HUES6 (cell line): Measurements from ENCODE around the gene KLC1.

Source experiments
- H3K27ac ChIP-seq: 2 replicates; pipeline ENCODE4 v1.7.0; 2013; ENCODE audit warnings: low read depth, mild to moderate bottlenecking, low read length, inconsistent platforms
- H3K27me3 ChIP-seq: 2 replicates; pipeline ENCODE4 v1.6.1; 2013; ENCODE audit warnings: low read length; ENCODE audit not compliant: control insufficient read depth, insufficient read depth
- H3K36me3 ChIP-seq: 2 replicates; pipeline ENCODE4 v1.6.1; 2013; ENCODE audit warnings: low read length; ENCODE audit not compliant: control insufficient read depth, insufficient read depth
- H3K4me1 ChIP-seq: 2 replicates; pipeline ENCODE4 v1.6.1; 2013; ENCODE audit warnings: low read length; ENCODE audit not compliant: control insufficient read depth, insufficient read depth
- H3K4me3 ChIP-seq: 2 replicates; pipeline ENCODE4 v1.5.1; 2013; ENCODE audit warnings: low read depth, low read length
- H3K9ac ChIP-seq: one replicate; pipeline ENCODE4 v1.6.1; 2013; ENCODE audit warnings: mild to moderate bottlenecking, low read length
- H3K9me3 ChIP-seq: 2 replicates; pipeline ENCODE4 v1.6.1; 2013; ENCODE audit warnings: low read depth, low read length; ENCODE audit not compliant: control insufficient read depth, insufficient read depth

Gene KLC1

DNA sequence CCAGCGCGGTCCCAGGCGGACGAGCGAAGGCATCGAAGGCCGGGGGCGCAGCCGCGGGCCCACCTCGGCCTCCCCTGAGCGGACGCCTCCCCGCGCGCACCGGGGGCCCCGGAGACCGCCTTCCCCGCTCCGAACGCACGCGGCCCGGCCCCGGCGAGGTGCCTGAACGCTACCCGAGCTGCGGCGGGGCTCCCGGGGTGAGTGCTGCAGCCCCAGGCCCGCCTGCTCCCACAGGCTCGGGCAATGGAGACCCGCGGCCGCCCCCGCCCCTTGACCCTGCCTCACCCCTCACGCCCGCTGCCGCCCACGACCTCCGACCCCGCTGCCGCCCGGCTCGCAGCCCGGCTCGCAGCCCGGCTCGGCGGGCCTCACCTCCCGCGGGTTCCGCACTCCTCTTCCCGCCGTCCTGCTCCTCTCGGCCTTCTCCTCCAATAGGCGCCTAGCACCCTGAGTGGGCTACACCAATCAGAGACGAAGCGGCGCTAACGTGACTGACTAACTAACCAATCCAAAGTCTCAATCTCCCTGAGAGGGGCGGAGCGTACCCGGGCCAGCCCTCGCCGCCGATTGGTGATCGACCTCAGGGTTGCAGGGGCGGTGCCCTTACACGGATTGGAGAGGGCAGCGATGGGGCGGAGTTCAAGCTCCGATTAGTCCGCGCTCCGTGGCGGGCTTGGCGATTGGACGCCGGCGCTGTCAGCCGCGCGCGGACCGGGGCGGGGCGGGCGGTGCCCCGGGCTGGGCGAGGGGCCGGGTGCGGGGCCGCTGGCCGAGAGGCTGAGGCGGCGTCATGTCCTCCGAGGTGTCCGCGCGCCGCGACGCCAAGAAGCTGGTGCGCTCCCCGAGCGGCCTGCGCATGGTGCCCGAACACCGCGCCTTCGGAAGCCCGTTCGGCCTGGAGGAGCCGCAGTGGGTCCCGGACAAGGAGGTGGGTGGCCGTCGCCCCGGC lies 86.3 kb downstream of the KLC1 start, which contains the start of the genes XRCC3 and ZFYVE21:
TSS of gene XRCC3 (minus strand) at position 400 of the 949 bp plus-strand sequence. CDS start 4,364 bp downstream, outside the sequence.
TSS of gene ZFYVE21 (plus strand) at position 759 of the 949 bp plus-strand sequence. CDS start at position 791, 32 bp downstream.
- H3K36me3 ChIP-seq = peaks cover 19% of the 10 kb centered on the region
- H3K4me3 ChIP-seq = peak within 1 kb of the TSS; percentile 79
- peak within 1 kb of the TSS; percentile 88 for H3K9ac ChIP-seq
- H3K4me1 ChIP-seq = peaks cover 35% of the 10 kb centered on the region
- H3K27me3 ChIP-seq = no peaks in the 10 kb centered on the region
- H3K27ac ChIP-seq = peak within 1 kb of the TSS; percentile 78; the same call in 1 of the 2 replicates
- H3K9me3 ChIP-seq = no peaks in the 10 kb centered on the region

DNA sequence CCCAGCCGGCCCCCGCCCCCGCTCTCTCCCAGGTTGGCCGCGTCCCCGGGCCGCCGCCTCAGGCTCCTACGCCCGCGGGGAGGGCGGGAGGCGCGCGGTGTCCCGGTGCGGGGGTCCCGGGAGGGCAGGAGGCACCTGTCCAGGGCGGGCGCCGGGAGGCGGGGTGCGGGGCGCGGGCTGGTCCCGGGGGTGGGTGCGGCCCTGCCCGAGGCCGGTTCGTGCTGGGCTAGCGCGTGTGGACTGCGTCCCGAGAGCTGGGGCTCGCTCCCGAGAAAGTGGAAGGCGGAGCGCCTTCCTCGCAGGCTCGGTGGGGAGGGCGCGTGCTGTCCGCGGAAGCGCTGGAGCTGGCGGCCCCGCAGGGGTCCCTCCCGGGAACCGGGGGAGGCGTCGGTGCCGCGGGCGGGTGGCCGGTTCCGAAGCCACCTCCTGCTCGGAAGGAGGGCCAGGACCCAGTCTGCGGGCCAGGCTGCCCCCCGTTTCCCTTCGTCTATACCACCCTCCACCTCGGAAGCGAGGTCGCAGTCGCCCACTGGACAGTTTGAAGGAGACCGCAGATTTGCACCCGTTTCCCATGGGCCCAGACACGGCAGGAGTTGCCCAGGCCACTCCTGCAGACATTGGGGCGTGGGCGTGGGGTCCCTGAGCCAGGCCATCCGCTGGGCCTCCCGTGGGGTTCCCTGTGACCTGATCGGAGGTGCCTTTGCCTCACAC lies 87.2 kb downstream of the KLC1 start:
- Histone ChIP-seq H3K4me3 (peak overlapping the region; percentile 79), H3K27ac (no peak overlapping the region)

DNA sequence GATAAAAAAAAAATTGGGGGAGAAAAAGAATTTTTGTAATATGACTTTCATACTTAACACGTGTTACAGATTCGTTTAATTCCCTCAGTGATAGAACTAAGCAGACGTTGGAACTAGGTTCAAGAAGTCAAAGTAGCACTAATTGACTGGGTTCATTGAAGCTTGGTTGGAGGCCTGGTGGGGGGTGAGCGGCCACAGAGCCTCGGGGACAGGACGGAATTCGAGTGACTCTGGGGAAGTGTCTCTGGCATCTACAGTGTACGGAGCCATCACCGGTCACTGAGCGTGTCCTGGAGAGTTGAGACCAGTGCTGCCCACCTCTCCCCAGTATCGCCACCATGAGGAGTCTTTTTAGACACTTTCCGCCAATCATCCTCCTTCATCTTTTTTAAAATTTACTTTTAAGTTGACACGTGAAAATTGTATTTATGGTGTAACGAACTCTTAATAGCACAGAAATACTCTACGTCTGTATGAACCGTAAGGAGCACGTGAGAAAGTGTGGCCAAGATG lies 87.9 kb downstream of the KLC1 start:
- Histone ChIP-seq H3K27ac (no peak overlapping the region), H3K4me3 (peak overlapping the region; percentile 79), H3K36me3 (peaks cover 5% of the 10 kb centered on the region; the same call in 1 of the 2 replicates), H3K27me3 (no peaks in the 10 kb centered on the region), H3K9ac (no peak overlapping the region), H3K4me1 (peaks cover 22% of the 10 kb centered on the region; the same call in 1 of the 2 replicates), H3K9me3 (no peaks in the 10 kb centered on the region)

More for the DNA sequence above, 87.2 kb downstream of the KLC1 start:
- Histone ChIP-seq H3K9me3 (no peaks in the 10 kb centered on the region), H3K27me3 (no peaks in the 10 kb centered on the region), H3K4me1 (peaks cover 29% of the 10 kb centered on the region), H3K36me3 (peaks cover 12% of the 10 kb centered on the region), H3K9ac (peak overlapping the region; percentile 71)

DNA sequence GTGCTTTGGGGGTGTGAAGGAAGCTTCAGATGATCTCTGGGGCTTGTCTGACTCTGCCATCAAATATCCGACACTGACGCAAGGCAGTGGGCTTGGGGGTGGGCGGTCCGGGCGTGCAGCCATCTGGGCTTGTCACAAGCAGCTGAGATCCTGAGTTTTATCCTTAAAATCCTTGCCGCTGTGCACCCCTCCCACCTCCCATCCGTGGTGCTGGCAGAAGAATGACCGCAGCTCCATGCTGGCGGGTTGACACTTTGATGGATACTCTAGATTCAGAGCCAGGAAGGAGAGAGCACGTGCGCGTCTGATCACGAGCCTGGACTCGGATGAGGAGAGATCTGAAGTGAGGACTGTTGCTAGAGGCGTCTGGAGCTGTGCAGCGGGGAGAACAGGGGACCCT lies 89.6 kb downstream of the KLC1 start:
- no peaks in the 10 kb centered on the region for H3K36me3 ChIP-seq
- no peaks in the 10 kb centered on the region for H3K9me3 ChIP-seq
- H3K9ac ChIP-seq = no peak overlapping the region
- no peak overlapping the region for H3K4me3 ChIP-seq
- H3K27me3 ChIP-seq = no peaks in the 10 kb centered on the region
- H3K4me1 ChIP-seq = peaks cover 14% of the 10 kb centered on the region; the same call in 1 of the 2 replicates
- no peak overlapping the region for H3K27ac ChIP-seq

DNA sequence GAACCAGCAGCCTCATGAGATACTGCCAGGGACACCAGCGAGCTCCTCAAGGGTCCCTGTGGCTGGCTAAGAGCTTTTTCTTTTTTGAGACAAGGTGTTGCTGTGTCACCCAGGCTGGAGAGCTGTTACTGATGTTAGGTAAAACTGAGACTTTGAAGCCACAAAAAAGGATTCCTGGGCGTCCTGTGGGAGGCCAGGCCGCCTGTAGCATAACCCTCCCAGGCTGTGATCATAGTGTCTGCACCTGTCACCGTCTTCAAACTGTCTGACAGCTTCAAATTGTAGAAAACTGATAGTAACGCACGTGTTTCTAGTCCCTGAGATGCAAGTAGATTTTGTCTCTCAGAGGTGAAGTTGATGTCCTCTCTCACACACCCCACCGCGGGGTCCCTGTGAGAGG lies 90.7 kb downstream of the KLC1 start:
- Histone ChIP-seq H3K36me3 (no peaks in the 10 kb centered on the region), H3K27ac (no peak overlapping the region), H3K27me3 (no peaks in the 10 kb centered on the region), H3K4me3 (no peak overlapping the region), H3K4me1 (peaks cover 6% of the 10 kb centered on the region; the same call in 1 of the 2 replicates), H3K9ac (no peak overlapping the region), H3K9me3 (no peaks in the 10 kb centered on the region)

DNA sequence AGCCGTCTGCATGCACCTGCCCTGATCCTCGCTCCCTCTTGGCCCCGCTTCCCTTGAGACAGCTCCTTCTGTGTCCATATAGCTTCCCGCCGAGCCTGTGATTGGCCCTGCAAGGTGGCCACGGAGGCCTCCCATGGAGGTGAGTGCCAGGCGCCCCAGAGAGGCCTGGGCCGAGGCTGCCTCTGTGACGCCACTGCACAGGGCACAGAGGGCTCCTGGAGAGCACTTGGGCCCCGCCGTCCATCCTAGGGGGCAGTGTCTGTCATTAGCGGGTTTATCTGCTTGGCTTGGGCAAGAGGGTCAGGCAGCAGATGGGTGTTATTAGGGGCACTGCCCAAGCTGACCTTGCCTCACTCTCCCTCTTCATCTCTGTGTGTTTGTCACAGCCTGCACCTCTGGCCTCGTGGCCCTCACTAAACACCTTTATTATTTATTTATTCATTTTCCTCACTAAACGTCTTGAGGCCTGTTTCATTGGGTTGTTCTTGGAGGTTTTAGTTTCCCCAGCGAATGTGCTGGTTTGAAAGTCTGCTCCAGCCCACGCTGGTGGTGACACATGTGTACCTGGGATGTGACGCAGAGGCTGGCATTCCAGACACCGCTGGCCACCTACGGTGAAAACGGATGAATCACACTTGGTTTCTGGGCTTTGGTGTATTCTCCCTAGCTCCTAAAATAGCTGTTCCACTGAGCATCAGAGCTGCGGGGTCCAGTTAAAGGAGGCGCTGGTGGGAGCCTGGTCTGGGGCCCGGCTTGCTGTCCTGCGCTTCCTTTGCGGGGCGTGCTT lies 92.5 kb downstream of the KLC1 start:
- Histone ChIP-seq H3K4me1 (peaks cover 6% of the 10 kb centered on the region; the same call in 1 of the 2 replicates), H3K27ac (no peak overlapping the region), H3K9me3 (no peaks in the 10 kb centered on the region), H3K4me3 (no peak overlapping the region), H3K27me3 (no peaks in the 10 kb centered on the region), H3K9ac (no peak overlapping the region), H3K36me3 (peaks cover 3% of the 10 kb centered on the region; the same call in 1 of the 2 replicates)

DNA sequence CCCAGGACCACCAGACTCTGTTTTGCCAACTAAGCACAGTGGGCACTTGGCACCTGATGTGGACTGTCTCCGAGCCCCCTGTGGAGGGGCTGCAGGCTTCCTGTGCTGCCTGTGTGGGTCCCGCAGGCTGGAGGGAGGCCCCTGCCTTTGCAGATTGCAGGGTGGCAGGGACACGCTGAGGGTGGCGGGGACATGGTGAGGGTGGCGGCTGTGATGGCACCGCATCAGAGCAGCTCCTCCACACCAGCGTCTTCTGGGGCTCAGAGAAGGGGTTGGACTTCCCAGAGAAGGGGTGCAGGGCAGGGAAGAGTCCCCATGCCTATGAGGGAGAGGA lies 94.7 kb downstream of the KLC1 start:
- H3K9me3 ChIP-seq = no peaks in the 10 kb centered on the region
- H3K27me3 ChIP-seq = no peaks in the 10 kb centered on the region
- H3K9ac ChIP-seq = no peak overlapping the region
- H3K27ac ChIP-seq = no peak overlapping the region
- no peak overlapping the region for H3K4me3 ChIP-seq
- H3K4me1 ChIP-seq = no peaks in the 10 kb centered on the region
- H3K36me3 ChIP-seq = peaks cover 12% of the 10 kb centered on the region

DNA sequence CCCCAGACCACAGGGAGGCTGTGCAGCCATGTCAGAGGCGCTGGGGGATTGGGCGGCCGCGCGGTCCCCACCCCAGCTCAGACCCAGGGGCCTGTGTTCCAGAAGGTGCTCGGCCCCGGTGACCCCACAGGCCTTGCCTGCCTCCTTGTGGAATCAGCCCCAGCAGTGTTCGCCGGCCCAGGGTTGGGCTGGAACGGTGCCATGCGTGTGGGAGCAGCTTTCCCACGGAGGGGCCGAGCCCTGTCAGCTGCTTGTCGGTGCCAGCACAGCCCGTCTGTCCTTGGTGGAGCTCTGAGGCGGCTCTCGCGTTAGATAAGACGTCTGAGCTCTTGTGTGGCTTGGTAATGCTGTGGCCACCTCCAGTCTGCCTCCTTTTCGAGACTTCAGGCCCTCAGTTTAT lies 95.1 kb downstream of the KLC1 start:
- no peak overlapping the region for H3K27ac ChIP-seq
- peaks cover 16% of the 10 kb centered on the region for H3K36me3 ChIP-seq
- no peak overlapping the region for H3K9ac ChIP-seq
- no peaks in the 10 kb centered on the region for H3K27me3 ChIP-seq
- no peak overlapping the region for H3K4me3 ChIP-seq
- H3K9me3 ChIP-seq = no peaks in the 10 kb centered on the region
- H3K4me1 ChIP-seq = no peaks in the 10 kb centered on the region

DNA sequence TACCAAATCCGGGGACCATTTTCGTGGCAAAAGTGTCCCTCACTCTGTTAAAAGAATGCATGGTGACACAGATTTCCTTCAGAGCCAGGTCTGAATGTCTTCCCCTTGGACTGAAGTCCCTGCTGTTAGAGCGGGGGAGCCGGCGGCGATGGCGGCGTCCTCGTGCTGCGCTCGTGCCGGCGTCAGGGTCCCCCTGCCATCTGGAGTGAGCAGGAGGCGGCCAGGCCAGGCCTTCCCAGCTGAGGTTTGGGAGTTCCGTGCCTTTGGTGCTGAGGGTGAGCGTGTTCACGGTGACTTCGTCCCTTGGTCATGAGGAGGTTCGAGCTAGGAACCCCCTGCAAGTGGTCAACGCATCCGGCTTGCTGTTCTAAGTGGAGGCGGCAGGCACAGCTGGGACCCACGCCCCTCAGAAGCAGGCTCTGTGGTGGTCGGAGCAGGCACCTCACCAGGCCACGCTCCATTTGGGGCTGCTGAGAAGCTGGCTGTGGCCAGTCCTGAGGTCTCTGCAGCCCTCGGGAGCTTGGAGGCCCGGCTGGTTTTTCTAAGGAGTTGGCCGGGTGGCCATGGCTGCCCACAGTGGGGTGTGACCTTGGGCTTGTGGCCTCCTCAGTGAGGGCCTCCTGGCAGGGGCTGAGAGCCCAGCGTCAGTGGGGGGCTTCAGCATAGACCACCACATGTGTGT lies 96.1 kb downstream of the KLC1 start:
- Histone ChIP-seq H3K4me3 (no peak overlapping the region), H3K9me3 (no peaks in the 10 kb centered on the region), H3K27me3 (no peaks in the 10 kb centered on the region), H3K36me3 (peaks cover 26% of the 10 kb centered on the region), H3K27ac (no peak overlapping the region), H3K9ac (no peak overlapping the region), H3K4me1 (no peaks in the 10 kb centered on the region)
